HPDE6-E6E7 (cell line): ENCODE results near the gene MCM3AP.

ENCODE experiments used
- DNase-seq: peaks from one replicate; pipeline ENCODE4 v3.0.0; 2011; ENCODE audit warnings: missing footprints; ENCODE audit errors: extremely low spot score

MCM3AP gene

DNA sequence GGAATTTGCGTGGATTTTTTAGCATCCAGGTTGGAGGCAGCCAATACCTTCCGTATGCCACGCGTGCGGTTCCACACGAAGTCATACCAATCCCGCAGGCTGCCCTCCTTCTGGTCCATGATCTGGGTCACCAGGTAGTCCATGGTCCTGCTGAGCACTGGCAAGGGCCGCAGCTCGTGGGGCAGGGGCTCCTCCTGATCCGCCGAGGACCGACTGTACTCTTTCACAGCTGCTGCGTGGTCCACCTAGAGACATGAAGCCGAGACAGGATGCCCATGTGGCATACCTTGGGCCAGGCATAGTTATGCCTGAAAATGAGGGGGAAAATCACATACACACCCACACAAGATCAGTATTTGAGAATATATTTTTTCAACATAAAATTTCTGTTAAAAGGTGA is 12.1 kb downstream of the MCM3AP start:
- DNase-seq: no peak

DNA sequence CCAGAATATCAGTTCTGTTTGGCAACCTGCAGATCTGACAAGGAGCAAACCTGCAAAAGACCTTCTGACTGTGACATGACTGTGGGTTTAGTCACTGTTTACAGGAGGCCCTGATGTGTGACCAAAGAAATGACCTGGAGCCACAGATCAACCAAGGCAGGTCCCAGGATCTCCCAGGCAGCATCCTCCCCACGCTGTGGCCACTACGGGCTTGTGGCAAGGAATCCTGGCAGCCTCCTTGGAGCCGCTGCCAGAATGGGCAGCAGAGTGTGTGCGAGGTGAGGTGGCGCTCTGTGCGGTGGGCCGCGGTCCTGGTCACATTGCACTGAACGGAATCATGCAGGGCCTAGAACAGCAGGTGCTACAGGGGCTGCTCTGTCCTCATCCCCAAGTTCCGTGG is 15.9 kb downstream of the MCM3AP start:
- DNase-seq: no peak

DNA sequence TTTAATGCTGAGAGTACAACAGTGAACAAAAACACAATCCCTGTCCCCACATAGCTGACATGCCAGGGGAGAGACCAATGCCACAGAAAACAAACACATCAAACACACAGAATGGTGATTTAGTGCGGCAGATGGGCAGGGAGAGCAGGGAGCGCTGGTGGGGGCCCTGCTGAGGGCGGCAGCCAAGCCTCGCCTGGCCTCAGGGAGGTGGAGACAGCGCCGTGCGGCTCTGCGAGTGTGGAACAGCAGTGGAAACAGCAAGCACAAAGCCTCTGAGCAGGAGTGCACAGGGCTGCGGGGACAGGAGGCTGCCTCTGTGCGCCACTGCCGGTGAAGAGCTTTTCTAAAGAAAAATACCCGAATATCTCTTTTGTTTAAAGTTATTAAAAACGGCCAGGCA is 17.0 kb downstream of the MCM3AP start:
- DNase-seq: no peak

DNA sequence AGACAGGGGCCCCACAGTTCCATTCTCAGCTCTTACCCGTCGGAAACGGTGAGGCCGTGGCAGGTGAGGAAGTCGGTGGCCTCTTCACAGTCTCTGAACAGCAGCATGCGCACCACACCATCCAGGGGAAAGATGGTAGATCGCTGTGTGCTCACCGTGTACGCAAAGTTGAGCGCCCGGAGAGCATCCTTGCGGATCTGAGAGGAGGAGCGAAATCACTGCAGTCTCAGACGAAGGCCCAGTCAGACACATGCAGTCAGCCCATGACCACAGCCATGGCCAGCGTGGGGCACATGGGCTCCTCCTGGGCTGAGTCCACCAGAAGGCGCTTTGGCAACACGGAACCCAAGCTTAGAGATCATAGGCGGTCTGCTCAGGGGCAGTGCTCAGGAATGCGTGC is 18.5 kb downstream of the MCM3AP start:
- DNase-seq: no peak

DNA sequence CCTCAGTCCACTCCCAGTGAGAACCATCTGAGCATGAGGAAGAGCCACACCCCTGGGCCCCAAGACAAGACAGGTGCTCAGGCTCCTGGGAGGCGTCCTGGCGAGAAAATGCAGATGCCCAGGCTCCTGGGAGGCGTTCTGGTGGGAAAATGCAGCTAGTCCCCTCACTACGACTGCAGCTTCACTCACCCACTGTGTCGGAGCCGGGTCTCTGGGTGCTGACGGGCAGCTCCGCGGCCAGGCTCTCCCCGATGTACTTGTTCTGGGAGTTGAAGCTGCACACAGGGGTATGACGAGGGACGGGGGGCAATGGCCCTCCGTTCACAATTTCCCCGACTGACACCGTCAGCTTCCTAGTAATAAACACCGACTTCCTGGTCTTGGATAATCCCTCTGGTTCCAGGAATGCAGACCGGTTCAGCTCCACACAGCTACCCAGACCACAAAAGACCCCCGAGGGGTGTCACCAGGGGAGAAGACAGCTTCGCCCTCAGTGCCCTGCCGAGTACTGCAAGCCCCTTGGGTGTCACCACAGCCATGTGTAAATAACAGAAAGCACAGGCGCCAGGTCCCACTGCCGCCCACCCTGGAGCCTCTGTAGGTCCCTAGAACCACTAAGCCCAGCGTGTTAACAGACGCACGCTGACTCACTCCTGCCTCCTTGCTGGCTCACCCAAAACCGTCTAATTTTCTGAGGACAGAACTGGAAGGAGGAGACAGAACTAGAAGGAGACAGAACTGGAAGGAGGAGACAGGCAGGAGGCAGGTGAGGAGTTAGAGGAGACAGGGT is 19.5 kb downstream of the MCM3AP start:
- DNase-seq: no peak

DNA sequence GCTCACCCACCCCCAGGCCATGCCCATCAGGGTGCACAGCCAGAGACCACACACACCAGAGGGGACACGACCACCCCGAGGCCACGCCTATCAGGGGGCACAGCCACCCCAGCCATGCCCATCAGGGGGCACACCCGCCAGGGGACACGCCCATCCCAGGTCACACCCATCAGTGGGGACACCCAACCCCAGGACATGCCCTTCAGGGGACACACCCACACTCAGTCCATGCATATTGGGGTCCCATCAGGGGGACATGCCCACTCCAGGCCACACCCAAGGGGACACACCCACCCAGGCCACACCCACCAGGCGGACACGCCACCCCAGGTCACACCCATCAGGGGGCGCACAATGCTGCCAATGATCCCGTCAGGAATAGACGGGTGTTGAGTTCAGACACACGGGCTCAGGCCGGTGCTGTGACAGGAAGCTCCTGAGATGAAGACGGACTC is 20.7 kb downstream of the MCM3AP start:
- DNase-seq: no peak

DNA sequence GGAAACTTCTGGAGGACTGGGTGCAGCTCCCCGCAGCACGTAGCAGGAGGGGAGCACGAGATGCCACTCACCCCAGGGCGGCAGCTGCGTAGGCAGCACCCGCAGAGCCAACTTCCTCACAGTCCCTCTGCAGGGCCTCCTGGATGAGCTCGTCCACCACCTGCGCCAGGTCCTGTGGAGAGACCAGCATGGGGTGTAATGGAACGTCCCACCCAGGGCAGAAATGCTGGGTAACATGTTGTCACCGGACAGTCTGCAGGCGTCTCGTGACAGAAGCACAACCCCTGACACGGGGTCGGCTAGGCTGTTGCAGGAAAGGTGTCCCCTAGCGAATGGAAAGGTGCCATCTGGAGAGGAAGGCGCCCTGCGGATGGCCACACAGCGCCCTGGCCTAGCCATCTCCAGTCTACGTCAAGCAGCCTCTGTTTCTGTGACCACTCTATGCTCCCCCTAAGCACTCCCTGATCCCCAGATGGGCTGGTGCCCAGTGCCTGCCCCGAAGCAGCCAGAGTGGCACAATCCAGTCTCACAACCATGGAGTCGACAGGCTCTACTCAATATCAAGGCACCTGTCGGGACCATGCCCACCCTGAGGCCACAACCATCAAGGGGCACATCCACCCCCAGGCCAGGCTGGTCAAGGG is 21.2 kb downstream of the MCM3AP start:
- DNase-seq: no peak

DNA sequence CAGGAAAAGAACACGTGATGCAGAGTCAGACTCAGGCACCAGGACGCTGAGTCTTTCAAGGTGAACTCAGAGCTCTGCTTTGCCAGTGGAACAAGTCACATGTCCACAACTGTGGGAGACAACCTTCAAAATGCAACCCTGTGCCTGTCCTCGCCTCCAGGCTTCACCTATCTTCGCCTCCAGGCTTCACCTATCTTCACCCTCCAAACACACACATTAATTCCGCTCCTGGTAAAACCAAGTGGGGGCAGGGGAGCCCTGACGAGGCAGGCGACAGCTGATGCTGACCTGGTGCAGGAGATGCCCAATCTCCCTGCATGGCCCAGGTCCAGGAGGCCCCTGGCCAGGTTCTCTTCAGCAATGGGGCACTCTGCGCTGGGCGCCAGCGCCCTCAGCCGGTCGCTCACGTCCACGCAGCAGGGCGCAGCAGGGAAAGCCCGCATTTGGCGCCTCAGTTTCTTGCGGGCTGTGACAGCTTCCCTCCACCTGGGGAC is 28.9 kb downstream of the MCM3AP start:
- no peak for DNase-seq

DNA sequence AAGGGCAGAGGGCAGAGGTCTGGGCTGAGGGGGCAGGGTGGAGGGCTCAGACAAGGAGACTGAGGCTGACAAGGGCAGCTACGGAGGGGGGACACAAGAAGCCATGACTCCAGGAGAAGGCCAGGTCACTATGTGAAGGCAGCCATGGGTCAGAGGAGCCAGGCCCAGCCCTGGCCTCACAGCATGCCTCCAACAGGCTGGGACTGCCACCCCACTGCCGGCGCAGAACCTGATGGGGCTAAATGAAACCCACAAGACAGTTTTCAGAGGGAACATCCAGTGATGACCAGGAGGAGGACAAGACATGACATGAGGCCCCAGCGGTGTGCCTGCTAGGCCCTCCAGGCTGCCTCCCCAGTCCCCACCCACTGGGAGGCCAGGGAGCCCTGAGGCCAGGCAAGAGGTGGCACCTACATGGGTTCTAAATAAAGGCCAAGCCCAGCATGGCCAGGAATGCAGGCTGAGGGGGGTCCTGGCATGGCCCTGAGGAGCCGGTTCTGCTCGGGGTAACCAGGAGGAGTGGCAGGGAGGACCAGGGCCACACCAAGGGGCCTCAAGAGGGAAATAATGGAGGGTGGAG is 29.6 kb downstream of the MCM3AP start:
- no peak for DNase-seq

DNA sequence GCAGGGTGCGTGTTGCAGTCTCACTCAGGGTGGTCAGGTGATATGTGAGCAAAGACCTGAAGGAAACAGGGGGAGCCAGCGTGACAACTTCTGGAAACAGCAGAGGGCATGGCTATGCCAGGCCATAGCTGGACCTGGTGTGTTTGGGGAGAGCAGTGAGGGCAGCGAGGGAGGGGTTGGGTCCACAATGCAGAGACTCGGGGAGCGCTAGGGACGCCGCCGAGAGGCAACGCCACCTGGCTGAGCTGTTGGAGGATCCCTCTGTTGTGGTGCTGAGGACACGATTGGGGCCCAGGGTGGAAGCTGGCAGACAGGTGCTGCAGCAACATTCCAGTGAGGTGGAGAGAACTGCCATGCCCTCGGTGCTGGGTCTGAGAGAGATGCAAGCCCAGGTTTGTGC is 30.2 kb downstream of the MCM3AP start:
- no peak for DNase-seq

DNA sequence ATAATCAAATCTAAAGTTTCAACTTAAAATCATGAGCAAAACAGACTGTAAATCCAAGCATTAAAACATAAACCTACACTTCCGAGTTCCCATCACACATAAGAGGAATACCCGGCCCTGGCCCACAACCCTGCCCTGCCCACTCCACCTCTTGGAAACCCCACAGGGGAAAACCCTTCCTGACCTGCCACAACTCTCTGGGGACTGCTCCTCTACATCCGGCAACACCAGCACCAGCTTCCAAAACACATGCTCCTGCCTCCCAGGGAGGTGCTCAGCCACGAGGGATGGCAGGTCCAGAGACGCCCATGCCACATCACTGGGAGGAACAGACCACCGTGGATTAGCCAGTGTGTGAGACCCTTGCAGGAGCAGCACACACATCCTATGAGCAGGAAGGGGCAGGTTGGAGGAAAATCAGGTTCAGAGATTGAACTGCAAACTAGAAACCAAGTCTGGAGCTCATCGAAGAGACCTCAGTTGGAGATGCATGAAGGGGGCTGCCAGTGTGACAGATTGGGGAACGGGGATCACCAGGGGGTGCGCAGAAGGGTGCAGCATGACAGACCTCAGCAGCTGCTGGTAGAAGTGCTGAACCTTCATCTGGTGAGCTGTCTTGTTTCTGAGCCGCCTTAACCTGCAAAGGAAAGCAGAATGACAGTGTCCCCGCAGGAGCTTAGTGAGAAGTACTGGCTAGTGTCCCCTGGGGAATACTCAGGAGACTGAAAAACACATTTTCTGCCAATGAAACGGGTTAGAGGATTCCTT is 31.0 kb downstream of the MCM3AP start:
- DNase-seq: no peak

DNA sequence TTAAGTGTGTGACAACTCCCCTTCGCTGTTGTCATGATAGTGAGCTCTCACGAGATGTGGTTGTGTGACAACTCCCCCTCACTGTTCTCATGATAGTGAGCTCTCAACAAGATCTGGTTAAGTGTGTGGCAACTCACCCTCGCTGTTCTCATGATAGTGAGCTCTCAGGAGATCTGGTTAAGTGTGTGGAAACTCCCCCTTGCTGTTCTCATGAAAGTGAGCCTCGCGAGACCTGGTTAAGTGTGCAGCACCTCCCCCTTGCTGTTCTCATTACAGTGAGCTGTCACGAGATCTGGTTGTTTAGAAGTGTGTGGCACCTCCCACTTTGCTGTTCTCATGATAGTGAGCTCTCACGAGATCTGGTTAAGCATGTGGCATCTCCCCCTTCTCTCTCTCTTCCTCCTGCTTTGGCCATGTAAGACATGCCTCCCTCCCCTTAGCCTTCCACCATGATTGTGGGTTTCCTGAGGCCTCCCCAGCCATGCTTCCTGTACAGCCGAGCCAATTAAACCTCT is 31.7 kb downstream of the MCM3AP start:
- no peak for DNase-seq

DNA sequence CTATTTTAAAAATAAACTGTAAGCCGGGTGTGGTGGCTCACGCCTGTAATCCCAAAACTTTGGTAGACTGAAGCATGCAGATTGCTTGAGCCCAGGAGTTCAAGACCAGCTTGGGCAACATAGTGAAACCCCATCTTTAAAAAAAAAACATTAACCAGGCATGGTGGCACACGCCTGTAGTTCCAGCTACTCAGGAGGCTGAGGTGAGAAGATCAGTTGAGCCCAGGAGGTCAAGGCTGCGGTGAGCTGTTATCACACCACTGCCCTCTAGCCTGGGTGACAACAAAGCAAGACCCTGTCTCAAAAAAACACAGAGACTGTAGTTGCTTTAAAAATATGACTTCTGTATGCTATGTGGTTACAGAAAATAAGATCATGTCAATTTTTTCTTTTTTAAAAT is 32.6 kb downstream of the MCM3AP start:
- no peak for DNase-seq

DNA sequence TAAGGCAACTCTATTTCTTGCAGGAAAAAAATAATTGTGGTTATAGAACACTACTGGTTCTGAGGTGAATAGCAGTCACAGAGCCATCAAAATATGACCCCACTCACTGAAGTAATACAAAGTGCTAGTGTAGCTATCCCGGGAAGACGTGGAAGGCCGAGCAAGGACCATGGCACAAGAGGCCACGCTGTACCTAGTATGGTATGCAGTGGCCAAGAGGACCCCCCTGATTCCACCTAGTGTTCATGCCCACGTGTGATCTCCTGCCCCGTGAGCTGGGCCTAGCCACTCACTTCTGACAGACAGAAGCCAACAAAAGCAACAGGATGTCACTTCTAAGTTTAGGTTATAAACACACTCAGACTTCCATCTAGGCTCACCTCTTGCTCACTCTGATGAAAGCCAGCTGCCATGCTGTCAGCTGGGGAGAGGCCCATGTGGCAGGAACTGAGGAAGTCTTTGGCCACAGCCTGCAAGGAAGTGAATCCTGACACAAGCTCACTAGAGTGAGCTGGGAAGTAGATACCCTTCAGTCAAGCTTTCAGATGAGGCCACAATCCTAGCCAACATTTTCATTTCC is 35.2 kb downstream of the MCM3AP start:
- DNase-seq: no peak

DNA sequence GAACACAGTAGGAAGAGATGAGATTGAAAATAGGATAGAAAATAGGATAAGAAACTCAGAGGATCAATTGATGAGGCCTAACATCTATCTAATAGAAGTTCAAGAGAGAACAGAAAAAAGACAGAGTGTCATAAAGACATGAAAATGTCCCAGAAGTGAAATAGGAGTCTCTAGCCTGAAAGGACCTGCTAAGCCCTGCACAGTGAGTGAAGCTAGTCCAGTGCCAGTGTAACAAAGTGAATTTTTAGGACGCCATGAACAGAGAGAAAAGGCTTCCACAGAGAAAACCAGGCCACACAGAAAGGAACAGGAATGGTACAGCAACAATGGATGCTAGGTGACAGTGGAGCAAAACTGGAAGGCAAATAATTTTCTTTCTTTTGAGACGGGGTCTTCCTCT is 36.6 kb downstream of the MCM3AP start:
- DNase-seq: no peak

DNA sequence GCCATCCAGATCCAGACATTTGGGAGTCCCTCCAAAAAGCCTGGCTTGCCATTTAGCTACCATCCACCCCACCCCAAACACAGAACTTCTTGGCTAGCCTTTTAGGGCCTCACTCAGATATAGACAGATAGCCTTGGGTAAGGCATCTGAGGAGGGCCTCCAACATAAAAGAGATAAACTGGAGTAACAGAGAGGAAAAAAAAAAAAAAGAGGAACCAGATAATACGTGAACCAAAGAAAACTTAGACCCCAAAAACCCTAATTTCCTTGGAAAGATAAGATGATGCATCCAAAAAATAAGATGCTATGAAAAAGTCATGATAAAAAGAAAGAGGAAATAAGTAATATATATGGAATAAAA is 37.0 kb downstream of the MCM3AP start:
- no peak for DNase-seq

DNA sequence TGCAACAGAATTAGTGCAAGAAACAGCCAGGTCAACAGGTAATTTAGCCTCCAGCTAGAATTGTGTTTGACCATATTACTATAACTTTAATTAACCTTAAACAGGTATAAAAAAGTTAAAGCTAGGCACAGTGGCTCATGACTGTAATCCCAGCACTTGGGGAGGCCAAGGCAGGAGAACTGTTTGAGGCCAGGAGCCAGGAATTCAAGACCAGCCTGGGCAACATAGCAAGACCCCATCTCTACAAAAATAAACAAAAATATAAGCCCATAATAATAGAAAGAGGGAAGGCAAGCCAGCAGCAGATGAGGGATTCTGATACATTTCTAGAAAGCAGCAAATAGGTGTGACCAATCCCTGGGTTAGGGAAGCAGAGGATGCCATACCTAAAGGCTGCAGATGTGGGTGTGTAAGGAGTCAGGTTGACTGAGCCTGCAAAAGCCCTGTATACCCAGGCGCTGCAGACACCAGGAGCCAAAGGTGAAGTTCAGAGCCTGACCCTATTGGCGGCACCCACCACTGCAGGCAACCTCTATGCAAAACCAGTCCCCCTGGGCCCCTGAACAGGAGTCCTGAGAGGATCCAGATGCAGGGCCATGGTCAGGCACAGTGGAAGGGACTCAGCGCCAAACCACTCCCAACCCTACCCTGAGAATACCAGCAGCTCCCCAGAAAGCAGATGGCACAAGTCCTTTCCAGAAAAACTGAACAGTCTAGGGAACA is 37.6 kb downstream of the MCM3AP start:
- no peak for DNase-seq

DNA sequence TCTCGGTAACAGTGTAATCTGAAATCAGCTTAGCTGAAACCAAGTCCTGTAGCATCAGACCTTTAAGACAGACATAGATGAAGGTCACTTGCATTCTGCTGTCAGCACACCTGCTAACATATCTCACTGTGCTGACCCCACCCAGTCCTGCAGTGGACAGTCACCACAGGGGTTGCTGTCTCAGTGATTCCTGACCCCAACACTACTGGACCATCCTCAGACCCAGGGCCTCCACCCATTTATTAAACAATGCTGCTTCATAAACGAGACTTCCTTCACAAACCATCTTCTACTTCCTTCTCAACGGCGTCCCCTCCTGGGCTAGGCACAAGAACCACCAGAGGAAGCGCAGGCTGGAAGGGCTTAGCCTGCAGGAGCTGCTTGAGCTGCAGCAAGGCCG is 39.1 kb downstream of the MCM3AP start:
- DNase-seq: no peak

DNA sequence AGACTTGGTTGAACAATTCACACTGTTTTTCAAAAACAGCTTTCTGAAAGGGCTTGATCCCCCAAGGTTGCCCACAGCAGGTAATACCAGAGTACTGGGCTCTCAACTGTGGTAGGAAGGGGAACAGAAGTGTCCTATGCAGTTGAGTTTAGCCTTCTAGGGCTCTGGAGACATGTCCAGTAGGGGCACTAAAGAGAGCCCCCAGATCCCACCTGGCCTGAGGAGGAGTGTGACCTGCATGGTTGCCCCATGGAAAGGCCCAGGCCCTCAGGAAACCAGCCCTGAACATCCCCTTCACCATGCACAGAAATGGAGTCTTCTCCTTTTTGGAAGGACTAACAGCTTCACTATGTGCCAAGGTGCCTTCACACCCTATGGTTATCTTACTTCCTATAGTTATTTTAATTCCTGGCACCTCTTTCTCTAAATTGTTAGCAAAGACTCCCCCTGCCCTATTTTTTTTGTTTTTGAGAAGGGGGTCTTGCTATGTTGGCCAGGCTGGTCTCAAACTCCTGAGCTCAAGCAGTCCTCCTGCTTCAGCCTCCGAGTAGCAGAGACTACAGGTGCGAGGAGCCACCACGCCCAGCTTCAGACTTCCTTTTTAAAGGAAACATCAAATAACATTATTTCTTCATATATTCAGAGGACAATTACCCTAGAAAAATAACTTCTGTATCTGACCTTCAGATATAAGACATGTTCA is 40.0 kb downstream of the MCM3AP start:
- no peak for DNase-seq

DNA sequence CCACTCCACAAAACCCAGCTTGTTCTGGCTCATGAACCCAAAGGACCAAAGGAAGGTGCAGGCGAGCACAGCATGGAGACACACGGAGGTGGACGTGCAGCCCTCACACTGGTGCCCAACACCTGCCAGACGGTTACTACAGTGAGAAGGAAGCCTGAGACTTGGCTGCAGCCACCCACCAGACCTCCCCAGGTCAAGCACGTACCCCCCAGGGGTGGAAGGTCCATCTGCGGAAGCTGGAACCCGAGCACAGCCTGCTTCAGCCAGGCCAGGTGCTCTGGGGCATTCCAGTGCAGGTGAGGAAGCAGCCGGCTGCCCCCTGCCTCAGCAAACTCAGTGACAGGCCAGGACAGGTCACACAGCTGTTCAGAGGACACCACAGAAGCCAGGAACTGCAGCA is 40.8 kb downstream of the MCM3AP start:
- DNase-seq: no peak
